Measurements from ENCODE around the gene CFAP157. TPM values are rescaled to one million over a fixed set of nuclear protein-coding genes. Genes with fewer than 3 reads are reported as not detected.

Gene CFAP157
- total RNA-seq, 1 donor from 2014 or later = not detected

GRCh38 chr9:127690735-127691134, 16.1 kb upstream of the CFAP157 start:
- intact Hi-C loops (cut with DNase I) = no loop called here
- DNase-seq (ENCODE audit: low spot score) = no peak

- intact Hi-C loops (cut with DNase I) = no loop called here
- no peak for DNase-seq (ENCODE audit: low spot score)
Measured at GRCh38 chr9:127692071-127692470, 14.7 kb upstream of the CFAP157 start.

- intact Hi-C loops (cut with DNase I) = no loop called here
- no peak for DNase-seq (ENCODE audit: low spot score)
Measured at GRCh38 chr9:127693143-127693542, 13.6 kb upstream of the CFAP157 start.

- no peak for DNase-seq (ENCODE audit: low spot score)
- intact Hi-C loops (cut with DNase I) = no loop called here
Measured at GRCh38 chr9:127693697-127694096, 13.1 kb upstream of the CFAP157 start.

- intact Hi-C loops (cut with DNase I) = loop anchor here (5.0 kb wide), 1 partner anchor 83 kb away; the partner anchor contains the start of gene STXBP1
- no peak for DNase-seq (ENCODE audit: low spot score)
Measured at GRCh38 chr9:127694890-127695720, 11.7 kb upstream of the CFAP157 start.

GRCh38 chr9:127697575-127697974, 9.2 kb upstream of the CFAP157 start:
- intact Hi-C loops (cut with DNase I) = loop anchor here (5.0 kb wide), 1 partner anchor 85 kb away; the partner anchor contains the start of gene STXBP1
- no peak for DNase-seq (ENCODE audit: low spot score)

- intact Hi-C loops (cut with DNase I) = loop anchor here (5.0 kb wide), 1 partner anchor 86 kb away; the partner anchor contains the start of gene STXBP1
- DNase-seq (ENCODE audit: low spot score) = no peak
Measured at GRCh38 chr9:127698386-127698785, 8.4 kb upstream of the CFAP157 start.

GRCh38 chr9:127698985-127699670, 7.7 kb upstream of the CFAP157 start:
- DNase-seq (ENCODE audit: low spot score) = peak; percentile 98
- intact Hi-C loops (cut with DNase I) = loop anchor here (5.0 kb wide), 1 partner anchor 87 kb away; the partner anchor contains the start of gene STXBP1

- DNase-seq (ENCODE audit: low spot score) = no peak
- intact Hi-C loops (cut with DNase I) = no loop called here
Measured at GRCh38 chr9:127700140-127700539, 6.6 kb upstream of the CFAP157 start.

- no peak for DNase-seq (ENCODE audit: low spot score)
- intact Hi-C loops (cut with DNase I) = no loop called here
Measured at GRCh38 chr9:127700594-127701255, 6.1 kb upstream of the CFAP157 start.

- DNase-seq (ENCODE audit: low spot score) = no peak
- intact Hi-C loops (cut with DNase I) = no loop called here
Measured at GRCh38 chr9:127703289-127703946, 3.4 kb upstream of the CFAP157 start.

GRCh38 chr9:127705577-127706379, 1.0 kb upstream of the CFAP157 start:
- intact Hi-C loops (cut with DNase I) = no loop called here
- no peak for DNase-seq (ENCODE audit: low spot score)

GRCh38 chr9:127707766-127708165, 978 bp downstream of the CFAP157 start:
- intact Hi-C loops (cut with DNase I) = no loop called here
- no peak for DNase-seq (ENCODE audit: low spot score)

- intact Hi-C loops (cut with DNase I) = no loop called here
- DNase-seq (ENCODE audit: low spot score) = no peak
Measured at GRCh38 chr9:127708952-127709587, 2.3 kb downstream of the CFAP157 start.

- intact Hi-C loops (cut with DNase I) = no loop called here
- no peak for DNase-seq (ENCODE audit: low spot score)
Measured at GRCh38 chr9:127710204-127710783, 3.5 kb downstream of the CFAP157 start.

- no peak for DNase-seq (ENCODE audit: low spot score)
- intact Hi-C loops (cut with DNase I) = no loop called here
Measured at GRCh38 chr9:127711226-127711701, 4.5 kb downstream of the CFAP157 start.

GRCh38 chr9:127711831-127712274, 5.1 kb downstream of the CFAP157 start:
- intact Hi-C loops (cut with DNase I) = no loop called here
- DNase-seq (ENCODE audit: low spot score) = no peak

GRCh38 chr9:127712371-127712770, 5.6 kb downstream of the CFAP157 start:
- DNase-seq (ENCODE audit: low spot score) = no peak
- intact Hi-C loops (cut with DNase I) = no loop called here

All from cardiac septum (tissue), 1 donor.